HEK293T (cell line): ENCODE data around the gene SURF4.

ENCODE experiments used
- CTCF ChIA-PET: fragments of 350-600 bp; formaldehyde crosslinking; extraction: SDS; loops from one replicate; lab custom pipeline; 2021; ENCODE audit warnings: antibody characterized with exemption, inconsistent platforms; lab: Yijun Ruan, JAX
- POLR2A ChIA-PET: fragments of 350-600 bp; formaldehyde crosslinking; extraction: SDS; loops from one replicate; lab custom pipeline; 2020; ENCODE audit warnings: antibody characterized with exemption, inconsistent platforms; lab: Yijun Ruan, JAX
- DNase-seq: peaks from one replicate; pipeline ENCODE4 v3.0.0; 2012; ENCODE audit warnings: mixed read lengths; ENCODE audit errors: extremely low spot score
- ARNT ChIP-seq: fragments of 450-650 bp; IDR thresholded peaks from 2 replicates; pipeline ENCODE4 v1.6.1; 2017; ENCODE audit warnings: mild to moderate bottlenecking
- BHLHE40 ChIP-seq: fragments of 450-650 bp; IDR thresholded peaks from 2 replicates; pipeline ENCODE4 v1.6.1; 2016; ENCODE audit warnings: mild to moderate bottlenecking, moderate library complexity, borderline replicate concordance
- CTBP1 ChIP-seq: fragments of 450-650 bp; IDR thresholded peaks from 2 replicates; pipeline ENCODE4 v1.6.1; 2016; ENCODE audit warnings: borderline replicate concordance
- ELF4 ChIP-seq: fragments of 450-650 bp; IDR thresholded peaks from 2 replicates; pipeline ENCODE4 v1.6.1; 2017; ENCODE audit warnings: antibody characterized with exemption
- FOXA1 ChIP-seq: fragments of 450-650 bp; IDR thresholded peaks from 2 replicates; pipeline ENCODE4 v1.6.1; 2016; ENCODE audit warnings: mild to moderate bottlenecking
- FOXK2 ChIP-seq: fragments of 450-650 bp; IDR thresholded peaks from 2 replicates; pipeline ENCODE4 v1.6.1; 2016; ENCODE audit warnings: mild to moderate bottlenecking
- FOXM1 ChIP-seq: fragments of 450-650 bp; IDR thresholded peaks from 2 replicates; pipeline ENCODE4 v1.6.1; 2017; ENCODE audit warnings: mild to moderate bottlenecking, borderline replicate concordance
- HDGF ChIP-seq: fragments of 450-650 bp; IDR thresholded peaks from 2 replicates; pipeline ENCODE4 v1.6.1; 2017; ENCODE audit warnings: antibody characterized with exemption, borderline replicate concordance
- L3MBTL2 ChIP-seq: fragments of 450-650 bp; conservative IDR thresholded peaks from 2 replicates; pipeline ENCODE4 v1.6.1; 2016; ENCODE audit warnings: mild to moderate bottlenecking
- LEF1 ChIP-seq: fragments of 450-650 bp; IDR thresholded peaks from 2 replicates; pipeline ENCODE4 v1.6.1; 2017; ENCODE audit warnings: mild to moderate bottlenecking, borderline replicate concordance
- NFRKB ChIP-seq: fragments of 450-650 bp; IDR thresholded peaks from 2 replicates; pipeline ENCODE4 v1.6.1; 2016; ENCODE audit warnings: mild to moderate bottlenecking, moderate library complexity
- SP1 ChIP-seq: fragments of 450-650 bp; IDR thresholded peaks from 2 replicates; pipeline ENCODE4 v1.6.1; 2017
- SUZ12 ChIP-seq: fragments of 450-650 bp; IDR thresholded peaks from 2 replicates; pipeline ENCODE4 v1.6.1; 2016; ENCODE audit warnings: mild to moderate bottlenecking
- TARDBP ChIP-seq: fragments of 450-650 bp; IDR thresholded peaks from 2 replicates; pipeline ENCODE4 v1.6.1; 2016
- ZNF384 ChIP-seq: fragments of 450-650 bp; IDR thresholded peaks from 2 replicates; pipeline ENCODE4 v1.6.1; 2016
- TF ChIP-seq, protein P1 (sequence below): fragments of 450-650 bp; IDR thresholded peaks from 2 replicates; pipeline ENCODE4 v1.6.1; 2016

Gene SURF4

DNA sequence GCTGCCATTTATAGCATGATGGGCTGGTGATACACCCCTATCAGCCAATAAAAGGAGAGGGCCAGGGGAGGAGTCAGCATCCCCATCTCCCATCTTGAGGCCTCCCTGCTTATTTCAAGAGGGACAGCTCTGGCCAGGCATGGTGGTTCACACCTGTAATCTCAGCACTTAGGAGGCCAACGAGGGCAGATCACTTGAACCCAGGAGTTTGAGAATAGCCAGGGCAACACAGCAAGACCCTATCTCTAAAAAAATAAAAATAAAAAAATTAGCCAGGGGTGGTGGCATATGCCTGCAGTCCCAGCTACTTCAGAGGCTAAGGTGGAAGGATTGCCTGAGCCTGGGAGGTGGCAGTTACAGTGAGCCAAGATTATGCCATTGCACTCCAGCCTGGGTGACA is 32.2 kb upstream of the SURF4 start:
- TF ChIP-seq BHLHE40 (no peak), HDGF (no peak), SUZ12 (no peak), SP1 (no peak), ZNF384 (no peak), FOXA1 (no peak), ARNT (no peak), NFRKB (no peak), FOXM1 (no peak), LEF1 (no peak), CTBP1 (no peak), TARDBP (no peak), ELF4 (no peak)
- TF ChIP-seq, protein P1, sequence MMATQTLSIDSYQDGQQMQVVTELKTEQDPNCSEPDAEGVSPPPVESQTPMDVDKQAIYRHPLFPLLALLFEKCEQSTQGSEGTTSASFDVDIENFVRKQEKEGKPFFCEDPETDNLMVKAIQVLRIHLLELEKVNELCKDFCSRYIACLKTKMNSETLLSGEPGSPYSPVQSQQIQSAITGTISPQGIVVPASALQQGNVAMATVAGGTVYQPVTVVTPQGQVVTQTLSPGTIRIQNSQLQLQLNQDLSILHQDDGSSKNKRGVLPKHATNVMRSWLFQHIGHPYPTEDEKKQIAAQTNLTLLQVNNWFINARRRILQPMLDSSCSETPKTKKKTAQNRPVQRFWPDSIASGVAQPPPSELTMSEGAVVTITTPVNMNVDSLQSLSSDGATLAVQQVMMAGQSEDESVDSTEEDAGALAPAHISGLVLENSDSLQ = no peak
- ChIA-PET POLR2A (no interaction called here), CTCF (no interaction called here)
- no peak for DNase-seq

DNA sequence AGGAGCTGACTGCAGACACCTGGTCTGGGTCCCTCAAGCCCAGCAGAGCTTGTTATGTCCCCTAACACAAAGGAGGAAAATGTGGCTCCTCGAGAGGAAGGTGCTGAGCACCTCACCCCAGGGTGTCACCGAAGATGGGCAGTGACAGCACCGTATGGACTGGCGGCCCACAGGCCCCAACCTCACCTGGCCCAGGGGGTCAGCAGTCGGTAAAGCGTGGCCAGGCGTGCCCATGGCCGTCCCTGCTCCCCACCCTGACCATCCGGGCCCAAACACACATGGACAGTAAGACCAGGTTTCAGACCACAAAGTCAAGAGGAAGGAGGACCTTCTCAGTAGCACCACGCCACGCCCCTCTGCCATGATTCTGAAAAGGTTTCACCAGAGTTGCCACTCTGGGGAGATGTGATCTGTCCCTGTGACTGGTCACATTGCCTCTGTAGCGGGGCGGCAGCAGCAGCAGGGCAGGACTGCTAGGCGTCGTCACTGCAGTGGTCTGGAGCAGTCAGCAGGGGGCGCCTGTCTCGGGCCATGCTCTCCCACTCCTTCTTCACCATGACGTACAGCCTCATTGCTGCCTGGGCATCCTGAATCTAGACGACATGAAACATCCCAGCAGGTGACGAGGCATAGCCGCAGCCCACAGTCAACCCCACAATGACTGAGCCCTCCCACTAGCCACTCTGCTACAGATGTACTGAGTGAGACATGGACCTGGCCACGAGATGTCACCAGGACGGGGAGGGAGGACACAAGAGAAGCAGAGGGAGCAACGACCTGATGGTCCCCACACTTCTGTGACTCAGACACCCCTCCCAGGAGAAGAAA is 30.8 kb upstream of the SURF4 start:
- TF ChIP-seq, protein P1 = no peak
- no peak for TF ChIP-seq LEF1
- no peak for TF ChIP-seq ZNF384
- no peak for TF ChIP-seq TARDBP
- peak; percentile 89 for DNase-seq
- CTCF ChIA-PET = no interaction called here
- POLR2A ChIA-PET = no interaction called here

DNA sequence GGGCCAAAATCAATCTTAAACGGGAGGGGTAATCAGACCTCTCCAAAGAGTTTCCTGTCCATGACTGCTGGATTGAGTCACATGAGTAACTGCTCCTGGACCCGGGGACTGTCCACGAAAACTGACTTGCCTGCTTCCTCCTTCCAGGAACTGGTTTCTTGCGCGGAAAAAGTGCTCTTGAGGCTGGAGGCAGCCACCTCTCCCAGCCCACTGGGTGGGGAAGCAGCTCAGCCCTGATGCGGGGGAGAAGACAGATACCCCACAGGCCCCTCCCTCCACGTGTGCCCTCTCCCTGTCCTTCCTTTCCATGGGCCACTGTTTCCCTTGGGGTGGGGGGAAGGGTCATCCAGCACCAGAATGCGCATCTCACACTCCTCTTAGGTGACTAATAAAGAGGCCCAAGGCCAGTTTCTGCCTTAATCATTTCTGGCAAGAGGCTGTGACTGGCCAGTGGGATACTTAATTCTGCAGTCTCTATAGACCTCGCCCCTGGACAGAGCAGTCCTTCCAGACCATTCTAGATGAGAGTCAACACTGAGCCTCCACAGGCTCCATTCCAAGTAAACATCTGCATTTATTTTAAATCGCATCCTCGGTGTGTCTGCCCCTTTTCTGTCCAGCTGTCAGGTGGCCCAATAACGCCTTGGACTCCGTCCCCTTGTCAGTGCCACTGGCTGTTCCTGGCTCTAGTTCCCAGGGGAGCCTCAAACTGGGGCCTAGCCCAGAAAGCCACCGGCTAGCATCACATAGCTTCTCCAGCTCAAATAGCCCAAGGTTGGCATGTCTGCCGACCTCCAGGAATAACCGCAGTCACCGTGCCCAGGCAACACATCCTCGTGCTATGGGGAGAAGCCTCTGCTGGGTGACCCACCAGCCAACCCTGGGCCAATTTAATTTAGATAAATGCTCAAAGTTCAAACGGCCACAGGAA is 29.9 kb upstream of the SURF4 start:
- DNase-seq = no peak
- CTCF ChIA-PET = no interaction called here
- TF ChIP-seq FOXA1 (no peak), BHLHE40 (no peak), SUZ12 (no peak), ZNF384 (no peak), CTBP1 (no peak), ARNT (no peak), LEF1 (no peak), HDGF (no peak), TARDBP (no peak), L3MBTL2 (no peak), NFRKB (no peak), ELF4 (no peak), FOXK2 (no peak), FOXM1 (no peak), SP1 (no peak)
- TF ChIP-seq, protein P1 = no peak
- POLR2A ChIA-PET = no interaction called here

DNA sequence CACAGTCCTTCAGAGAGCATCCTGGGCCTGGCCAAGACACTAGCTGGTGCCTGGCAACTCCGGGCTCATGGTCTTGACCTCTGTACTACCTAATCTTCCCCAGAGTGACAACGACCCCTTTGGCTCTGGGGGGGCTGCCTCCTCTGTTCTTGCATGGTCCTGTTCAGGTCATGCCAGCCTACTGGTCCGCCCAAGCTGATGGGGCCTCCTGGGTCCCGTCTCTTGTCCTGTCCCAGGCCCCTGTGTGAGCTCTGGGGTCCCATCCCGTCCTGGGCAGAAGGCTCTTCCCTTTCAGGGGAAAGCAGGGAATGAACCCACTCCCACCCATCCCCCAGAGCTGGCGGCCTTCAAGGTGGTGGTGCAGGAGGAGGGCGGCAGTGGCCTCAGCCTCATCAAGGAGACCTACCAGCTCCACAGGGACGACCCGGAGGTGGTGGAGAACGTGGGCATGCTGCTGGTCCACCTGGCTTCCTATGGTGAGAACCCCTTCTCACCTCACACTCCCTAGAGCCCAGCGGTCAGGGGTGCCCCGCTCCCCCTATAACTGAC is 28.7 kb upstream of the SURF4 start:
- no peak for TF ChIP-seq ZNF384
- TF ChIP-seq ELF4 = no peak
- no peak for TF ChIP-seq FOXK2
- TF ChIP-seq CTBP1 = no peak
- DNase-seq = no peak
- CTCF ChIA-PET = interaction anchor here (0.6 to 1.2 kb wide), 2 partner anchors 12 to 47 kb away, joined by 3 to 6 read pairs; partner anchors contain the start of gene REXO4
- POLR2A ChIA-PET = interaction anchor here (0.6 kb wide), 1 partner anchor 51 kb away, joined by 3 read pairs; no protein-coding TSS in a partner anchor

DNA sequence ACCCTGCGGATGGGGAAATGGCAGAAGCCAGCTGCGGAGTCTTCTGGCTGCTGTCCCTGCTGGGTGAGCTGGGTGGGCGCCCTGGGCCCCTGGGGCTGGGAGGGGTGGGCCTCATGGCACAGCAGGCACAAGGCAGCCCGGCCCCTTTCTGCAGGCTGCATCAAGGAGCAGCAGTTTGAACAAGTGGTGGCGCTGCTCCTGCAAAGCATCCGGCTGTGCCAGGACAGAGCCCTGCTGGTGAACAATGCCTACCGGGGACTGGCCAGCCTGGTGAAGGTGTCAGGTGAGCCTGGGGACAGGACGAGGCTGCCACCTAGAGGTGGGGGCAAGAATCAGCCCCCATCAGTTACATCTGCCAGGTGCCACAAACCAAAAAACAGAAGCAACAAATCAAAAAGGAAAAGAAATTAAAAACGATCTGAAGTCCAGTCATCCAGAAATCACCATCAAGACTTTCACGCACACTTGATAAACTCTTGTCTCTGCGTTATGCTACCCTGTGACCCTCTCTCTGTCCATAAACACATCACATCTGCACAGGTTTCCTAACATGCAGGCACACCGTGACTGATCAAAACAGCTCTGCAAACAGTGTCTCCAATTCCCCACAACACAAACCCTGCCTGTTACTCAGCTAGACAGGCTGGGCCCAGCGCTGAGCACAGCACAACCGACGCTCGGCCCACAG is 28.1 kb upstream of the SURF4 start:
- TF ChIP-seq SUZ12 (no peak), SP1 (no peak), ZNF384 (no peak), FOXK2 (no peak), HDGF (no peak), ARNT (no peak), FOXA1 (no peak), L3MBTL2 (no peak)
- TF ChIP-seq, protein P1 = no peak
- ChIA-PET POLR2A (no interaction called here), CTCF (interaction anchor here (0.6 to 1.2 kb wide), 2 partner anchors 13 to 47 kb away, joined by 3 to 6 read pairs; partner anchors contain the start of gene REXO4)
- DNase-seq = peak; percentile 55
